ENCODE results near the gene PLBD2. TPM values are rescaled to one million over a fixed set of nuclear protein-coding genes. Genes with fewer than 3 reads are reported as not detected.
"Not testable (repeated sequence)": the region's sequence is repeated elsewhere in the genome, so short reads cannot be mapped to it uniquely, and the experiment has no call there.

The PLBD2 gene
- total RNA-seq, 1 donor from 2014 or later, result 102 TPM

- Mint-ChIP-seq H3K27me3 (ENCODE audit: low read depth) (peaks cover 2% of the 10 kb centered on the region), H3K36me3 (ENCODE audit: low read depth) (no peaks in the 10 kb centered on the region), H3K9me3 (ENCODE audit: low read depth) (no peaks in the 10 kb centered on the region), H3K4me3 (ENCODE audit: unreplicated experiment) (no peak overlapping the region), H3K4me1 (ENCODE audit: low read depth) (no peaks in the 10 kb centered on the region), H3K27ac (ENCODE audit: unreplicated experiment) (no peak overlapping the region)
- no peak for DNase-seq (ENCODE audit: low spot score)
- no peak for TF ChIP-seq CTCF (IDR thresholded peaks at IDR 0.05)
Measured at GRCh38 chr12:113347107-113347506, 11.3 kb upstream of the PLBD2 start.

GRCh38 chr12:113347892-113348291, 10.5 kb upstream of the PLBD2 start:
- Mint-ChIP-seq H3K4me1 (ENCODE audit: low read depth) (no peaks in the 10 kb centered on the region), H3K27ac (ENCODE audit: unreplicated experiment) (no peak overlapping the region), H3K36me3 (ENCODE audit: low read depth) (no peaks in the 10 kb centered on the region), H3K27me3 (ENCODE audit: low read depth) (peaks cover 6% of the 10 kb centered on the region), H3K9me3 (ENCODE audit: low read depth) (no peaks in the 10 kb centered on the region), H3K4me3 (ENCODE audit: unreplicated experiment) (no peak overlapping the region)
- no peak for TF ChIP-seq CTCF (IDR thresholded peaks at IDR 0.05)
- DNase-seq (ENCODE audit: low spot score), result no peak

- Mint-ChIP-seq H3K27me3 (ENCODE audit: low read depth) (peaks cover 6% of the 10 kb centered on the region), H3K36me3 (ENCODE audit: low read depth) (no peaks in the 10 kb centered on the region), H3K4me3 (ENCODE audit: unreplicated experiment) (no peak overlapping the region), H3K4me1 (ENCODE audit: low read depth) (no peaks in the 10 kb centered on the region), H3K9me3 (ENCODE audit: low read depth) (no peaks in the 10 kb centered on the region), H3K27ac (ENCODE audit: unreplicated experiment) (no peak overlapping the region)
- DNase-seq (ENCODE audit: low spot score), result no peak
- TF ChIP-seq CTCF (IDR thresholded peaks at IDR 0.05), result no peak
Measured at GRCh38 chr12:113348849-113349536, 9.4 kb upstream of the PLBD2 start.

- Mint-ChIP-seq H3K27me3 (ENCODE audit: low read depth) (peaks cover 6% of the 10 kb centered on the region), H3K27ac (ENCODE audit: unreplicated experiment) (no peak overlapping the region), H3K4me3 (ENCODE audit: unreplicated experiment) (no peak overlapping the region), H3K9me3 (ENCODE audit: low read depth) (no peaks in the 10 kb centered on the region), H3K36me3 (ENCODE audit: low read depth) (no peaks in the 10 kb centered on the region), H3K4me1 (ENCODE audit: low read depth) (no peaks in the 10 kb centered on the region)
- no peak for DNase-seq (ENCODE audit: low spot score)
- TF ChIP-seq CTCF (IDR thresholded peaks at IDR 0.05), result no peak
Measured at GRCh38 chr12:113351089-113351488, 7.3 kb upstream of the PLBD2 start.

GRCh38 chr12:113354192-113354591, 4.2 kb upstream of the PLBD2 start:
- H3K27me3 Mint-ChIP-seq (ENCODE audit: low read depth); H3K4me1 Mint-ChIP-seq (ENCODE audit: low read depth); DNase-seq (ENCODE audit: low spot score); H3K27ac Mint-ChIP-seq (ENCODE audit: unreplicated experiment); H3K4me3 Mint-ChIP-seq (ENCODE audit: unreplicated experiment); H3K9me3 Mint-ChIP-seq (ENCODE audit: low read depth); H3K36me3 Mint-ChIP-seq (ENCODE audit: low read depth): not testable (repeated sequence)

Data from chondrocyte (in vitro differentiated cells).